Measurements from ENCODE around the gene CYP46A1.

Gene CYP46A1

GRCh38 chr14:99769123-99769522, 85.0 kb downstream of the CYP46A1 start:
- no peak overlapping the region for H3K4me3 ChIP-seq (ENCODE audit: low read depth, low read length)
- no peak overlapping the region for H3K27ac ChIP-seq (ENCODE audit: low read depth, low read length)
- H3K36me3 ChIP-seq (ENCODE audit: control insufficient read depth, insufficient read depth, low read length) = no peaks in the 10 kb centered on the region
- no peak overlapping the region for H3K9ac ChIP-seq (ENCODE audit: low read length)
- no peaks in the 10 kb centered on the region; the same call in 1 of the 2 replicates for H3K9me3 ChIP-seq (ENCODE audit: control insufficient read depth, insufficient read depth, low read depth, low read length)
- H3K27me3 ChIP-seq (ENCODE audit: control insufficient read depth, insufficient read depth, low read length) = 0 out of 2 replicates have a peak, but pooled peaks cover 3% of the 10 kb centered on the region
- peaks cover 21% of the 10 kb centered on the region for H3K4me1 ChIP-seq (ENCODE audit: control insufficient read depth, insufficient read depth, low read length)

GRCh38 chr14:99769799-99770198, 85.7 kb downstream of the CYP46A1 start:
- H3K27me3 ChIP-seq (ENCODE audit: control insufficient read depth, insufficient read depth, low read length) = 0 out of 2 replicates have a peak, but pooled peaks cover 3% of the 10 kb centered on the region
- peaks cover 28% of the 10 kb centered on the region for H3K4me1 ChIP-seq (ENCODE audit: control insufficient read depth, insufficient read depth, low read length)
- H3K27ac ChIP-seq (ENCODE audit: low read depth, low read length) = no peak overlapping the region
- H3K9me3 ChIP-seq (ENCODE audit: control insufficient read depth, insufficient read depth, low read depth, low read length) = no peaks in the 10 kb centered on the region; the same call in 1 of the 2 replicates
- no peaks in the 10 kb centered on the region for H3K36me3 ChIP-seq (ENCODE audit: control insufficient read depth, insufficient read depth, low read length)
- H3K4me3 ChIP-seq (ENCODE audit: low read depth, low read length) = no peak overlapping the region
- no peak overlapping the region for H3K9ac ChIP-seq (ENCODE audit: low read length)

- no peak overlapping the region; the same call in 1 of the 2 replicates for H3K4me3 ChIP-seq (ENCODE audit: low read depth, low read length)
- H3K36me3 ChIP-seq (ENCODE audit: control insufficient read depth, insufficient read depth, low read length) = no peaks in the 10 kb centered on the region
- no peak overlapping the region for H3K27ac ChIP-seq (ENCODE audit: low read depth, low read length)
- H3K27me3 ChIP-seq (ENCODE audit: control insufficient read depth, insufficient read depth, low read length) = 0 out of 2 replicates have a peak, but pooled peaks cover 3% of the 10 kb centered on the region
- peak overlapping the region; percentile 38 for H3K9ac ChIP-seq (ENCODE audit: low read length)
- H3K4me1 ChIP-seq (ENCODE audit: control insufficient read depth, insufficient read depth, low read length) = peaks cover 37% of the 10 kb centered on the region
- H3K9me3 ChIP-seq (ENCODE audit: control insufficient read depth, insufficient read depth, low read depth, low read length) = no peaks in the 10 kb centered on the region; the same call in 1 of the 2 replicates
Observed at GRCh38 chr14:99772371-99773283, 88.5 kb downstream of the CYP46A1 start.

GRCh38 chr14:99773521-99774497, 89.7 kb downstream of the CYP46A1 start:
- Histone ChIP-seq H3K9me3 (ENCODE audit: control insufficient read depth, insufficient read depth, low read depth, low read length) (peaks cover 7% of the 10 kb centered on the region; the same call in 1 of the 2 replicates), H3K4me1 (ENCODE audit: control insufficient read depth, insufficient read depth, low read length) (peaks cover 37% of the 10 kb centered on the region), H3K9ac (ENCODE audit: low read length) (peak overlapping the region; percentile 38), H3K4me3 (ENCODE audit: low read depth, low read length) (peak overlapping the region; percentile 41; the same call in 1 of the 2 replicates), H3K36me3 (ENCODE audit: control insufficient read depth, insufficient read depth, low read length) (no peaks in the 10 kb centered on the region), H3K27me3 (ENCODE audit: control insufficient read depth, insufficient read depth, low read length) (0 out of 2 replicates have a peak, but pooled peaks cover 3% of the 10 kb centered on the region), H3K27ac (ENCODE audit: low read depth, low read length) (no peak overlapping the region)

GRCh38 chr14:99774556-99775307, 90.6 kb downstream of the CYP46A1 start:
- no peak overlapping the region for H3K9ac ChIP-seq (ENCODE audit: low read length)
- H3K36me3 ChIP-seq (ENCODE audit: control insufficient read depth, insufficient read depth, low read length) = no peaks in the 10 kb centered on the region
- no peaks in the 10 kb centered on the region for H3K27me3 ChIP-seq (ENCODE audit: control insufficient read depth, insufficient read depth, low read length)
- H3K9me3 ChIP-seq (ENCODE audit: control insufficient read depth, insufficient read depth, low read depth, low read length) = peaks cover 11% of the 10 kb centered on the region; the same call in 1 of the 2 replicates
- no peak overlapping the region for H3K27ac ChIP-seq (ENCODE audit: low read depth, low read length)
- H3K4me1 ChIP-seq (ENCODE audit: control insufficient read depth, insufficient read depth, low read length) = peaks cover 37% of the 10 kb centered on the region
- no peak overlapping the region for H3K4me3 ChIP-seq (ENCODE audit: low read depth, low read length)

- Histone ChIP-seq H3K4me1 (ENCODE audit: control insufficient read depth, insufficient read depth, low read length) (peaks cover 37% of the 10 kb centered on the region), H3K27me3 (ENCODE audit: control insufficient read depth, insufficient read depth, low read length) (no peaks in the 10 kb centered on the region), H3K4me3 (ENCODE audit: low read depth, low read length) (no peak overlapping the region), H3K9ac (ENCODE audit: low read length) (no peak overlapping the region), H3K36me3 (ENCODE audit: control insufficient read depth, insufficient read depth, low read length) (no peaks in the 10 kb centered on the region), H3K27ac (ENCODE audit: low read depth, low read length) (no peak overlapping the region), H3K9me3 (ENCODE audit: control insufficient read depth, insufficient read depth, low read depth, low read length) (peaks cover 15% of the 10 kb centered on the region; the same call in 1 of the 2 replicates)
Observed at GRCh38 chr14:99775351-99775750, 91.3 kb downstream of the CYP46A1 start.
